Activated CD4-positive, alpha-beta T cell treated with anti-CD3 and anti-CD28 coated beads for 48 hours (primary cell): Measurements from ENCODE around the gene PLEK.
"Not testable (repeated sequence)": the region's sequence is repeated elsewhere in the genome, so short reads cannot be mapped to it uniquely, and the experiment has no call there.

Experiments
- DNase-seq: peaks from one replicate; pipeline ENCODE4 v3.0.0-alpha.2; 2020

Gene PLEK

GRCh38 chr2:68365087-68365486 is at the start of gene PLEK:
TSS of gene PLEK (plus strand) at chr2:68365282. CDS start at chr2:68365352, 70 bp downstream.
- no peak for DNase-seq

GRCh38 chr2:68316111-68316510 is 49.0 kb upstream of the PLEK start:
- no peak for DNase-seq

GRCh38 chr2:68317971-68318913 is 46.8 kb upstream of the PLEK start:
- no peak for DNase-seq

- DNase-seq = no peak
These were observed 46.1 kb upstream of the PLEK start for GRCh38 chr2:68318914-68319397.

- peak; percentile 13 for DNase-seq
These were observed 45.5 kb upstream of the PLEK start, which contains the start of gene CNRIP1 for GRCh38 chr2:68319398-68320117. TSS of gene CNRIP1 (minus strand) at chr2:68319949. CDS start at chr2:68319400, 549 bp downstream.

GRCh38 chr2:68320118-68320641 is 44.9 kb upstream of the PLEK start:
- no peak for DNase-seq

GRCh38 chr2:68325056-68325455 is 40.0 kb upstream of the PLEK start:
- no peak for DNase-seq

- no peak for DNase-seq
These were observed 36.2 kb upstream of the PLEK start for GRCh38 chr2:68328901-68329300.

GRCh38 chr2:68330691-68331090 is 34.4 kb upstream of the PLEK start:
- DNase-seq = no peak

GRCh38 chr2:68333009-68333408 is 32.1 kb upstream of the PLEK start:
- no peak for DNase-seq

- DNase-seq = no peak
These were observed 31.2 kb upstream of the PLEK start for GRCh38 chr2:68333931-68334330.

- no peak for DNase-seq
These were observed 28.9 kb upstream of the PLEK start for GRCh38 chr2:68336192-68336591.

GRCh38 chr2:68340226-68341061 is 24.6 kb upstream of the PLEK start:
- no peak for DNase-seq

GRCh38 chr2:68341062-68341329 is 24.1 kb upstream of the PLEK start:
- DNase-seq = no peak

- no peak for DNase-seq
These were observed 23.5 kb upstream of the PLEK start for GRCh38 chr2:68341583-68341982.

- no peak for DNase-seq
These were observed 22.6 kb upstream of the PLEK start for GRCh38 chr2:68342470-68342869.

GRCh38 chr2:68344031-68344430 is 21.1 kb upstream of the PLEK start:
- no peak for DNase-seq

- DNase-seq = no peak
These were observed 19.8 kb upstream of the PLEK start for GRCh38 chr2:68345129-68345875.

- not testable (repeated sequence) for DNase-seq
These were observed 16.0 kb upstream of the PLEK start for GRCh38 chr2:68349091-68349490.

- DNase-seq = no peak
These were observed 13.1 kb upstream of the PLEK start for GRCh38 chr2:68351997-68352396.

GRCh38 chr2:68352651-68353391 is 12.3 kb upstream of the PLEK start:
- no peak for DNase-seq
